Right lobe of liver (tissue), 6 donors: ENCODE measurements around the gene CPT1A. TPM values are rescaled to one million over a fixed set of nuclear protein-coding genes. Genes with fewer than 3 reads are reported as not detected.

Experiments
- ATAC-seq, 4 donors: fragments of 200-7000 bp; cut with Tn5 transposase; one replicate each; pipeline ENCODE4 v1.9.1; 2020; ENCODE audit warnings: mild to moderate bottlenecking in 4 of 4, moderate library complexity in 4 of 4
- DNase-seq, 3 donors: peaks; one replicate each; pipeline ENCODE4 v3.0.0-alpha.2; 2020
- H3K27ac ChIP-seq, 3 donors: fragments of 200-600 bp; one replicate each; pipeline ENCODE4 v1.8.0; 2022
- H3K27me3 ChIP-seq, 2 donors: fragments of 200-600 bp; one replicate each; pipeline ENCODE4 v1.8.0; 2022
- H3K36me3 ChIP-seq, 4 donors: fragments of 200-600 bp; sonication (generic) in 1 of 4; one replicate each; pipeline versions ENCODE4 v1.5.1 to v1.8.0; 2017 to 2022; ENCODE audit warnings: control low read depth in 1 of 4
- H3K4me1 ChIP-seq, 4 donors: fragments of 200-600 bp; sonication (generic) in 1 of 4; one replicate each; pipeline versions ENCODE4 v1.5.1 to v1.8.0; 2017 to 2022; ENCODE audit warnings: control low read depth in 1 of 4
- H3K4me3 ChIP-seq, 3 donors: fragments of 200-600 bp; one replicate each; pipeline ENCODE4 v1.8.0; 2022
- H3K9me3 ChIP-seq, 4 donors: fragments of 200-600 bp; sonication (generic) in 1 of 4; one replicate each; pipeline versions ENCODE4 v1.5.1 to v1.8.0; 2017 to 2022; ENCODE audit warnings: control low read depth in 1 of 4
- CTCF ChIP-seq, 4 donors: fragments of 200-600 bp in 3 of 4; fragments of 450-650 bp in 1 of 4; IDR thresholded peaks; one replicate each; pipeline versions ENCODE4 v1.5.1 to v1.8.0; 2016 to 2022; ENCODE audit warnings: antibody characterized with exemption in 4 of 4, mild to moderate bottlenecking in 2 of 4
- POLR2A ChIP-seq: fragments of 450-650 bp; IDR thresholded peaks from one replicate; pipeline ENCODE4 v1.6.1; 2017; ENCODE audit warnings: antibody characterized with exemption, mild to moderate bottlenecking
- WGBS: methylation state at CpG from one replicate; pipeline ENCODE4 v1.1.6; 2018; ENCODE audit warnings: low coverage, low lambda C conversion rate; ENCODE audit not compliant: insufficient coverage; ENCODE audit errors: missing lambda C conversion rate; 5-methylcytosine and 5-hydroxymethylcytosine counted together
- intact Hi-C, 2 donors: fragments of 100-400 bp; cut with DNase I; formaldehyde crosslinking; loops; one replicate each; pipeline versions ENCODE4 v1.11.2 to v1.14.1; 2022
- total RNA-seq, 6 experiments: library from RNA; depleted of rRNA in 2 of 6; stranded (reverse); fragments of >200 nt in 2 of 6; fragmentation: NEBNext Ultra II Directional in 3 of 6; extraction: Animal tissue kit (Norgen Biotek cat#: 25700) in 3 of 6; gene quantifications; one replicate each; pipeline versions ENCODE4 v1.1.0 to v1.2.4, GENCODE V29; 2016 to 2023
- donor health status: DM: no; HTN: yes; CAD: no.
- donor health status: DM: no; HTN: no; CAD: no.
- donor health status: DM: no; HTN: no; CAD: no.
- donor health status: DM: no; HTN: yes; CAD: no.
- donor health status: DM: no; HTN: yes; CAD: no.

Gene CPT1A
- total RNA-seq, 6 experiments from 2014 or later = 30.5 to 152 (median 90.8) TPM

GRCh38 chr11:68770781-68771180 lies 70.9 kb downstream of the CPT1A start:
- 94% methylated on average over 9 of the region's 12 CpGs for WGBS

GRCh38 chr11:68767672-68768071 lies 74.0 kb downstream of the CPT1A start:
- ATAC-seq = no peak

More at GRCh38 chr11:68770781-68771180, 70.9 kb downstream of the CPT1A start:
- H3K36me3 ChIP-seq = peaks cover 14 to 89% (median 63%) of the 10 kb centered on the region in 4 donors
- ATAC-seq (peak in 1 of 4 donors; percentile 20), DNase-seq (peak in 1 of 3 donors; percentile 51)
- H3K4me1 ChIP-seq = no peaks in the 10 kb centered on the region
- intact Hi-C loops = no loop called here
- H3K27ac ChIP-seq = no peak overlapping the region
- no peak overlapping the region for H3K4me3 ChIP-seq
- H3K9me3 ChIP-seq = no peaks in the 10 kb centered on the region
- TF ChIP-seq CTCF (IDR thresholded peaks at IDR 0.05) (no peak), POLR2A (no peak)
- no peaks in the 10 kb centered on the region for H3K27me3 ChIP-seq

GRCh38 chr11:68766786-68767185 lies 74.9 kb downstream of the CPT1A start:
- Histone ChIP-seq H3K4me3 (no peak overlapping the region), H3K4me1 (no peaks in the 10 kb centered on the region), H3K9me3 (no peaks in the 10 kb centered on the region), H3K36me3 (peaks cover 0 to 85% (median 42%) of the 10 kb centered on the region in 4 donors), H3K27ac (no peak overlapping the region), H3K27me3 (no peaks in the 10 kb centered on the region)
- intact Hi-C loops = no loop called here
- ATAC-seq (no peak), DNase-seq (no peak)
- TF ChIP-seq POLR2A = no peak
- TF ChIP-seq CTCF (IDR thresholded peaks at IDR 0.05) = no peak
- 87% methylated on average over 8 of the region's 8 CpGs for WGBS

More at GRCh38 chr11:68767672-68768071, 74.0 kb downstream of the CPT1A start:
- WGBS = 87% methylated on average over 11 of the region's 11 CpGs
- H3K27ac ChIP-seq = no peak overlapping the region
- TF ChIP-seq POLR2A = no peak
- TF ChIP-seq CTCF (IDR thresholded peaks at IDR 0.05) = no peak
- intact Hi-C loops = no loop called here
- H3K27me3 ChIP-seq = no peaks in the 10 kb centered on the region
- peaks cover 7 to 85% (median 39%) of the 10 kb centered on the region in 4 donors for H3K36me3 ChIP-seq
- H3K9me3 ChIP-seq = no peaks in the 10 kb centered on the region
- no peak for DNase-seq
- H3K4me1 ChIP-seq = no peaks in the 10 kb centered on the region
- no peak overlapping the region for H3K4me3 ChIP-seq

- H3K4me3 ChIP-seq = no peak overlapping the region
- 95% methylated on average over 7 of the region's 16 CpGs for WGBS
- no peak for DNase-seq
- no peaks in the 10 kb centered on the region for H3K27me3 ChIP-seq
- H3K9me3 ChIP-seq = no peaks in the 10 kb centered on the region
- no peaks in the 10 kb centered on the region for H3K4me1 ChIP-seq
- intact Hi-C loops = no loop called here
- TF ChIP-seq POLR2A (no peak), CTCF (IDR thresholded peaks at IDR 0.05) (no peak)
- no peak for ATAC-seq
- no peak overlapping the region for H3K27ac ChIP-seq
- H3K36me3 ChIP-seq = peaks cover 0 to 89% (median 41%) of the 10 kb centered on the region in 4 donors
Observed at GRCh38 chr11:68764746-68765145, 77.0 kb downstream of the CPT1A start.
